HEK293 (cell line): Measurements from ENCODE around the gene CDC34.

Experiments used
- MYNN ChIP-seq: fragments of 450-650 bp; formaldehyde crosslinking; IDR thresholded peaks from 2 replicates; pipeline ENCODE4 v1.5.1; 2016; ENCODE audit warnings: missing biosample characterization, missing genetic modification characterization, borderline replicate concordance
- TCF7L2 ChIP-seq: IDR thresholded peaks from 2 replicates; pipeline ENCODE4 v1.6.1; 2011; ENCODE audit warnings: low read depth, mild to moderate bottlenecking, inconsistent platforms, low read length, moderate library complexity, borderline replicate concordance
- ZBTB7A ChIP-seq: fragments of 450-650 bp; formaldehyde crosslinking; IDR thresholded peaks from 2 replicates; pipeline ENCODE4 v1.5.1; 2016; ENCODE audit warnings: low read depth, missing biosample characterization, missing genetic modification characterization
- ZNF169 ChIP-seq: fragments of 450-650 bp; formaldehyde crosslinking; IDR thresholded peaks from 2 replicates; pipeline ENCODE4 v1.5.1; 2016; ENCODE audit warnings: missing biosample characterization, missing genetic modification characterization
- ZNF175 ChIP-seq: fragments of 450-650 bp; formaldehyde crosslinking; IDR thresholded peaks from 2 replicates; pipeline ENCODE4 v1.5.1; 2016; ENCODE audit warnings: missing biosample characterization, missing genetic modification characterization
- ZNF549 ChIP-seq: fragments of 450-650 bp; IDR thresholded peaks from 2 replicates; pipeline ENCODE4 v1.5.1; 2018; ENCODE audit warnings: missing biosample characterization, missing genetic modification characterization, mild to moderate bottlenecking, inconsistent platforms, moderate library complexity
- TF ChIP-seq, protein P1 (sequence below): fragments of 450-650 bp; formaldehyde crosslinking; IDR thresholded peaks from 2 replicates; pipeline ENCODE4 v1.5.1; 2016; ENCODE audit warnings: missing biosample characterization, missing genetic modification characterization

GRCh38 chr19:498977-499623, 32.5 kb upstream of the CDC34 start:
- TF ChIP-seq, protein P1, sequence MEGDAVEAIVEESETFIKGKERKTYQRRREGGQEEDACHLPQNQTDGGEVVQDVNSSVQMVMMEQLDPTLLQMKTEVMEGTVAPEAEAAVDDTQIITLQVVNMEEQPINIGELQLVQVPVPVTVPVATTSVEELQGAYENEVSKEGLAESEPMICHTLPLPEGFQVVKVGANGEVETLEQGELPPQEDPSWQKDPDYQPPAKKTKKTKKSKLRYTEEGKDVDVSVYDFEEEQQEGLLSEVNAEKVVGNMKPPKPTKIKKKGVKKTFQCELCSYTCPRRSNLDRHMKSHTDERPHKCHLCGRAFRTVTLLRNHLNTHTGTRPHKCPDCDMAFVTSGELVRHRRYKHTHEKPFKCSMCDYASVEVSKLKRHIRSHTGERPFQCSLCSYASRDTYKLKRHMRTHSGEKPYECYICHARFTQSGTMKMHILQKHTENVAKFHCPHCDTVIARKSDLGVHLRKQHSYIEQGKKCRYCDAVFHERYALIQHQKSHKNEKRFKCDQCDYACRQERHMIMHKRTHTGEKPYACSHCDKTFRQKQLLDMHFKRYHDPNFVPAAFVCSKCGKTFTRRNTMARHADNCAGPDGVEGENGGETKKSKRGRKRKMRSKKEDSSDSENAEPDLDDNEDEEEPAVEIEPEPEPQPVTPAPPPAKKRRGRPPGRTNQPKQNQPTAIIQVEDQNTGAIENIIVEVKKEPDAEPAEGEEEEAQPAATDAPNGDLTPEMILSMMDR (tag by site-specific recombination): no peak
- no peak; the same call in 1 of the 2 replicates for TF ChIP-seq ZBTB7A (tag by site-specific recombination)
- TF ChIP-seq ZNF549: no peak
- TF ChIP-seq TCF7L2: no peak
- TF ChIP-seq ZNF175 (tag by site-specific recombination): no peak
- no peak for TF ChIP-seq ZNF169 (tag by site-specific recombination)
- no peak for TF ChIP-seq MYNN (tag by site-specific recombination)
